ENCODE measurements around the gene KANSL2.

GRCh38 chr12:48629541-48629940, 52.5 kb downstream of the KANSL2 start:
- TF ChIP-seq EZH2 (IDR thresholded peaks at IDR 0.05), result no peak
- no peak for TF ChIP-seq POLR2AphosphoS5 (IDR thresholded peaks at IDR 0.05; ENCODE audit: borderline replicate concordance, low read depth, low read length)

All from SK-N-MC (cell line).